Fibroblast of lung (primary cell): ENCODE results near the gene DGCR8.

Source experiments
- CTCF ChIP-seq, 2 donors: IDR thresholded peaks in 1 of 2; conservative IDR thresholded peaks in 1 of 2; 1 replicate in 1 of 2; 2 replicates in 1 of 2; pipeline ENCODE4 v1.5.1; 2011 to 2012; ENCODE audit warnings: low read length in 2 of 2, control low read depth in 1 of 2, inconsistent platforms in 1 of 2, low read depth in 1 of 2, mild to moderate bottlenecking in 1 of 2
- EZH2 ChIP-seq: IDR thresholded peaks from 2 replicates; pipeline ENCODE4 v1.5.1; 2012; ENCODE audit warnings: low read length, control low read depth, mild to moderate bottlenecking; ENCODE audit errors: missing control alignments

- TF ChIP-seq CTCF (conservative IDR thresholded peaks at IDR 0.05 in 1 of 2, IDR thresholded peaks at IDR 0.05 in 1 of 2; ENCODE audit: low read depth in 1 of 2, low read length in 2 of 2) = no peak
- TF ChIP-seq EZH2 = no peak
Observed at GRCh38 chr22:20101638-20102037, 21.6 kb downstream of the DGCR8 start.
